Upper lobe of left lung (tissue), 4 donors: ENCODE data around the gene KPNA6.

ENCODE experiments used
- EP300 ChIP-seq, 4 donors: sonication (generic); formaldehyde crosslinking; IDR thresholded peaks; one replicate each; pipeline ENCODE4 v1.5.1; 2017; ENCODE audit warnings: antibody characterized with exemption in 4 of 4, control low read depth in 2 of 4
- POLR2A ChIP-seq, 4 donors: fragments of 450-650 bp; IDR thresholded peaks; one replicate each; pipeline ENCODE4 v1.5.1; 2016 to 2017; ENCODE audit warnings: antibody characterized with exemption in 4 of 4, mild to moderate bottlenecking in 2 of 4
- POLR2AphosphoS5 ChIP-seq, 2 donors: sonication (generic); formaldehyde crosslinking; IDR thresholded peaks; one replicate each; pipeline ENCODE4 v1.5.1; 2017; ENCODE audit warnings: antibody characterized with exemption in 2 of 2
- TF ChIP-seq, protein P1 (sequence below), 6 experiments: fragments of 450-650 bp in 4 of 6; fragments of 200-600 bp in 2 of 6; sonication (generic) in 2 of 6; IDR thresholded peaks; one replicate each; pipeline ENCODE4 v1.5.1; 2016 to 2019; ENCODE audit warnings: antibody characterized with exemption in 6 of 6

DNA sequence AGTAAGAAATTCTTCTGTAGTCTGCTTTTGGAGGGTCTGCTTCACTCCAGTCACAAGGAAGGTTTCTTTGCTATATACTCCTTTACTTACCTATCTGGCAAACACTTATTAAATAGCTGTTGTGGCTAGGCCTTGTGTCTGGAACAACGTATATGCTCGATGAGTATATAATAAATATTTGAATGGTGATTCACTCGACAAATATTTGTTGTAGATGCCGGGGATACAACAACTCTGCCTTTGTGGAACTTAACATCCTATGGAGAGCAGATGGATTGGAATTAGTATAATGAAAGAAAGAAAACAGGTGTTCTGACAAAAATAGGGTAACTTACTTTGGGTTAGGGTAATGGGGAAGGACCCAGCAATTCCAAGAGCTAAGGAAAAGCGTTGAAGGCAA is 31.1 kb downstream of the KPNA6 start:
- TF ChIP-seq, protein P1, sequence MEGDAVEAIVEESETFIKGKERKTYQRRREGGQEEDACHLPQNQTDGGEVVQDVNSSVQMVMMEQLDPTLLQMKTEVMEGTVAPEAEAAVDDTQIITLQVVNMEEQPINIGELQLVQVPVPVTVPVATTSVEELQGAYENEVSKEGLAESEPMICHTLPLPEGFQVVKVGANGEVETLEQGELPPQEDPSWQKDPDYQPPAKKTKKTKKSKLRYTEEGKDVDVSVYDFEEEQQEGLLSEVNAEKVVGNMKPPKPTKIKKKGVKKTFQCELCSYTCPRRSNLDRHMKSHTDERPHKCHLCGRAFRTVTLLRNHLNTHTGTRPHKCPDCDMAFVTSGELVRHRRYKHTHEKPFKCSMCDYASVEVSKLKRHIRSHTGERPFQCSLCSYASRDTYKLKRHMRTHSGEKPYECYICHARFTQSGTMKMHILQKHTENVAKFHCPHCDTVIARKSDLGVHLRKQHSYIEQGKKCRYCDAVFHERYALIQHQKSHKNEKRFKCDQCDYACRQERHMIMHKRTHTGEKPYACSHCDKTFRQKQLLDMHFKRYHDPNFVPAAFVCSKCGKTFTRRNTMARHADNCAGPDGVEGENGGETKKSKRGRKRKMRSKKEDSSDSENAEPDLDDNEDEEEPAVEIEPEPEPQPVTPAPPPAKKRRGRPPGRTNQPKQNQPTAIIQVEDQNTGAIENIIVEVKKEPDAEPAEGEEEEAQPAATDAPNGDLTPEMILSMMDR (IDR thresholded peaks at IDR 0.05), result no peak
- TF ChIP-seq EP300 (IDR thresholded peaks at IDR 0.05) (no peak), POLR2A (IDR thresholded peaks at IDR 0.05) (no peak), POLR2AphosphoS5 (IDR thresholded peaks at IDR 0.05) (no peak)
